Measurements from ENCODE around the gene NUDT19.
"Not testable (repeated sequence)": the region's sequence is repeated elsewhere in the genome, so short reads cannot be mapped to it uniquely, and the experiment has no call there.

DNA sequence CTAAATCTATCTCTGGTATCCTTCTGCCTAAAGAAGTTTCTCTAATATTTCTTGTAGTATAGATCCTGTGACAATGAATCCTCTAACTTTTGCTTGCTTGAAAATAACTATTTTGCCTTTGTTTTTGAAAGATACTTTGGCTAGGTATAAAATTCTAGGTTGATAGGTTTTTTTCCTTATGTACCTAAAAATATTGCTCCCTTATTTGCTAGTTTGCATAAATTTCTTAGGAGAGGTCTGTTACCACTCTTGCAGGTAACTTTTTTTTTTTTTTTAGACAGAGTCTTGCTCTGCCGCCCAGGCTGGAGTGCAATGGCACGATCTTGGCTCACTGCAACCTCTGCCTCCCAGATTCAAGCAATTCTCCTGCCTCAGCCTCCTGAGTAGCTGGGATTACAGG, 12.4 kb downstream of the NUDT19 start:
- TF ChIP-seq, protein P1, sequence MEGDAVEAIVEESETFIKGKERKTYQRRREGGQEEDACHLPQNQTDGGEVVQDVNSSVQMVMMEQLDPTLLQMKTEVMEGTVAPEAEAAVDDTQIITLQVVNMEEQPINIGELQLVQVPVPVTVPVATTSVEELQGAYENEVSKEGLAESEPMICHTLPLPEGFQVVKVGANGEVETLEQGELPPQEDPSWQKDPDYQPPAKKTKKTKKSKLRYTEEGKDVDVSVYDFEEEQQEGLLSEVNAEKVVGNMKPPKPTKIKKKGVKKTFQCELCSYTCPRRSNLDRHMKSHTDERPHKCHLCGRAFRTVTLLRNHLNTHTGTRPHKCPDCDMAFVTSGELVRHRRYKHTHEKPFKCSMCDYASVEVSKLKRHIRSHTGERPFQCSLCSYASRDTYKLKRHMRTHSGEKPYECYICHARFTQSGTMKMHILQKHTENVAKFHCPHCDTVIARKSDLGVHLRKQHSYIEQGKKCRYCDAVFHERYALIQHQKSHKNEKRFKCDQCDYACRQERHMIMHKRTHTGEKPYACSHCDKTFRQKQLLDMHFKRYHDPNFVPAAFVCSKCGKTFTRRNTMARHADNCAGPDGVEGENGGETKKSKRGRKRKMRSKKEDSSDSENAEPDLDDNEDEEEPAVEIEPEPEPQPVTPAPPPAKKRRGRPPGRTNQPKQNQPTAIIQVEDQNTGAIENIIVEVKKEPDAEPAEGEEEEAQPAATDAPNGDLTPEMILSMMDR (IDR thresholded peaks at IDR 0.05), result not testable (repeated sequence)
- TF ChIP-seq POLR2A (IDR thresholded peaks at IDR 0.05), result not testable (repeated sequence)

All from thyroid gland (tissue), 4 donors.